NCI-H526 treated with DMSO at 0.1 percent for 48 hours (cell line): ENCODE results near the gene SLBP.
"Not testable (repeated sequence)": the region's sequence is repeated elsewhere in the genome, so short reads cannot be mapped to it uniquely, and the experiment has no call there.

Source experiments
- DNase-seq: peaks from one replicate; lab custom pipeline; 2025; lab: John Stamatoyannopoulos, UW

The SLBP gene

GRCh38 chr4:1674682-1675081 is 37.4 kb downstream of the SLBP start:
- DNase-seq, result no peak

GRCh38 chr4:1673671-1674070 is 38.4 kb downstream of the SLBP start:
- DNase-seq, result no peak

- not testable (repeated sequence) for DNase-seq
Measured at GRCh38 chr4:1671011-1671410, 41.1 kb downstream of the SLBP start.

GRCh38 chr4:1670279-1670678 is 41.8 kb downstream of the SLBP start:
- DNase-seq, result no peak

DNA sequence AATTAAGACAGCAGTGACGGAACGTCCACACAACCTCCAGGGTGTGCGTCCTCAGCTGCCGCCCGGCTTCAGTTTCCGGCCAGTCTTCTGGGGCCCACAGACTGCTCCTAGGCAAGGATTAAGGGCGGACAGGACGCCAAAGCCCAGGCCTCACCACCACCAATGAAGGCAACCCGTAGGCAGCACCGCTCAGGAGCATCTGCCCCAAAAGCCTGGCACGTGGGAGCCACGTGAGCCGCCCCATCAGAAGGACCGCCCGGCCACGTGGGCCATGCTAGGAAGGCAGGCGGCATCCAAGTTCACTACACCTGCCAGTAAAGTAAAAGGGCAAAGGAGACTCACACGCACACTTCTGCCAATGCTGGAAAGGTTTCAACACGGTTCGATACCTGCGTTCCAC is 42.3 kb downstream of the SLBP start:
- DNase-seq, result no peak

- no peak for DNase-seq
Measured at GRCh38 chr4:1669270-1669669, 42.8 kb downstream of the SLBP start.

- no peak for DNase-seq
Measured at GRCh38 chr4:1668488-1668840, 43.7 kb downstream of the SLBP start.

GRCh38 chr4:1667273-1667672 is 44.8 kb downstream of the SLBP start:
- DNase-seq, result no peak

GRCh38 chr4:1666391-1666790 is 45.7 kb downstream of the SLBP start:
- no peak for DNase-seq

DNA sequence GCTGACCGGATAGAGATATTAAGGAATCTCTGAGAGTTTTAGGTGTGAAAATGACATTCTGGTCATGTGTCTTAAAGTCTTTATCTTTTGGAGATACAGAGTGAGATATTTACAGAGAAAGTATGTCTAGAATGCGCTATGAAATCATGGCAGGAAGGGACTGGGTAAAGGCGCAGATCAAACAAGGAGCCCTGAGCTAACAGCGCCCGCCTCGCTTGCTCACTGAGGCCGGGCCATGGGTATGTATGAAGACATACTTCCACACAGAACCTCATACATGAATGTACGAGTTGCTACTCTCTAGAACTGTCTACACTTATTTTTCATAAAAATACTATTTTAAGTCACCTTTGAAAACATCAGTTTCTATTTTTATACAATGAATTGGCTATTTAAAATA is 48.0 kb downstream of the SLBP start:
- DNase-seq, result no peak

GRCh38 chr4:1663549-1663948 is 48.6 kb downstream of the SLBP start:
- no peak for DNase-seq

- DNase-seq, result no peak
Measured at GRCh38 chr4:1661695-1662094, 50.4 kb downstream of the SLBP start.

GRCh38 chr4:1660948-1661677 is 51.0 kb downstream of the SLBP start:
- DNase-seq, result no peak

DNA sequence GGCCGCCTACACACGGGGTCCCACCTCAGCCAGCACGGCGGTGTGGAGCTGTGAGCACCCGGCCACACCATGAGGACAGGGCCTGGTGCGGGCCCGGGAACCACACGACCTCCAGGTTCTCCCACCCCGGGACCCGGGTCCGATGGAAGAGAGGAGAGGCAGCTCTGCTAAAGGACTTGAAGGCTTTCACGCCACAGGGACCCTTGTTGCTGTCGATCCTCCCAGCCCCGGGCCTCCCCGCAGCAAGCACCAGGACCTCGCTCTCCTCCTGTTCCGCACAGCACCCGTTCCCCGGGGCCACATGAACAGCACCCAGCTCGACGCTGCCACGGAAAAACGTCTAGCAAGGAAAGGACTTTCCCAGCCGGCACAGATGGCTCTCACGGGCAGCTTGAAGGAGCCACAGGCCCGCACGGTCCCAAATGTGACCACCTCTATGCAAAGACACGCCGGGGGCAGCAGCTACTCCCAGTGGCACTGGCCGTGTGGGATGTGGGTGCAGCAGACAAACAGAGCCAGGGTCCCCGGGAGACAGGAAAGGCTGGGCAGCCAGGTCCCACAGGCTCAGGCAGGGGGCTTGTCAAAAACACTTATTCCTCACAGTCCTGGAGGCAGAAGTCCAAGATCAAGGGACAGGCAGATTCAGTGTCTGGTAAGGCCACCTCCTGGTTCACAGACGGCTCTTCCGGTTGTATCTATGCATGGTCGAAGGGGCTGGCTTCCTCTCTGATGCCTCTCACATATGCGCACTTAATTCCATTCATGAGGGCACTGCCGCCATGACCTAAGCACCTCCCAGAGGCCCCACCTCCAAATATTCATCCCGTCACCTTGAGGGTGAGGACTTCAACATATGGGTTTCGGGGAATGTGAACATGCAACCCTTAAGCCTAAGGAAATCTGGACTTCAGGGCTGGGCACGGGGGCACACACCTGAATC is 52.7 kb downstream of the SLBP start:
- no peak for DNase-seq

DNA sequence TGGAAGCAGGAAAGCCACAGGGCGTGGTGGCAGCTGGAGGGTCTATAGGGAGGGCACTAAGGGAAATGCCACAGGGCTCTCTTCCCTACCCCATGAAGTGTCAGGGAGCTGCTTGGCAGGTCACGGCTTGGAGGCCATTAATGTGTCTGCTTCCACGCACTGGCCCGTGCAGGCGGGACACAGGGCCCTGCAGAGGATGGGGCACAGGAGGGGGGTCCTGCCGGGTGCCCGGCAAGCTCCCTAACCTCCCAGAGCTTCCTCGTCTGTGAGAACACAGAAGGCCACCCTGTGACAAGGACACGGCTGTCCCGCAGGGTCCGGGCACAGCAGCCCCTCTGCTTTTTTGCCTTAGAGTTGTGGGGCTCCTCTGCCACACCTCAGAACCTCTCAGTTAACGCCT is 53.5 kb downstream of the SLBP start:
- no peak for DNase-seq

GRCh38 chr4:1658146-1658545 is 54.0 kb downstream of the SLBP start:
- DNase-seq, result no peak

DNA sequence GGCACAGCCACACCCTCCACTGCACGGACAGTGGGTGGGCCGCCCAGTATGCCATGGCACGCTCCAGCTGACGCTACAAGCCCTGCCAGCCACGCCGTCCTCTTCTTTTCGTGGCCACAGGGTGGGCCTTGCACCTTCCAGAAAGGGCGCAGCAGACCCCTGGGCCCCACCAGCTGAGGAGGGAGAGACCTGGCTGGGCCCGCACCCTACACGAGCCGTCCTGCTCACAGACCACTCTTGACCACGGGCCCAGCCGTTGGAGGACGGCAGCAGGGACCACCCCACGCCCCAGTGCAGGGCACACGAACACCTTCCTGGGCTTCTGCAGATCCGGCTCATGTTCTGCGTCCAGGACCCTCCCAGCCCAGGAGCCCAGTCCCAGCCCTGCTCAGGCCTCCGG is 55.1 kb downstream of the SLBP start:
- no peak for DNase-seq

DNA sequence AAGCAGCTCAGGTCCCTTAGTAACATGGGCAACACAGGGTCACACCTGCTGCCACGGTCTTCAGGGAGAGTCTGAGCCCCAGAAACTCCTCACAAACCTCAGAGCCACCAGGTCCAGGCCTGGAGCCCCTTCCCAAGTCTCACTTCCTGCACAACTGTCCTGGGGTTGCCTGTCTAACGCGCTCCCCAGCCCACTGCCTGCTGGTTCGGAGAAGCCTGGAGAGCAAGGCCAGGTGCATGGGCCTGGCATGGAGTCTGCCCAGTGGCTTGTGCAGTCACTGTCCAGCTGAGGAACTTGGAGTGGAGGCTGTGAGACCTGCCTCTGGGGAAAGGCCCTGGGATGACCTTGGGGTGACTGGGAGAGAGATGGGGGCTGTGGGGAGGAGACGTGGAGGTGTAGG is 56.0 kb downstream of the SLBP start:
- no peak for DNase-seq

DNA sequence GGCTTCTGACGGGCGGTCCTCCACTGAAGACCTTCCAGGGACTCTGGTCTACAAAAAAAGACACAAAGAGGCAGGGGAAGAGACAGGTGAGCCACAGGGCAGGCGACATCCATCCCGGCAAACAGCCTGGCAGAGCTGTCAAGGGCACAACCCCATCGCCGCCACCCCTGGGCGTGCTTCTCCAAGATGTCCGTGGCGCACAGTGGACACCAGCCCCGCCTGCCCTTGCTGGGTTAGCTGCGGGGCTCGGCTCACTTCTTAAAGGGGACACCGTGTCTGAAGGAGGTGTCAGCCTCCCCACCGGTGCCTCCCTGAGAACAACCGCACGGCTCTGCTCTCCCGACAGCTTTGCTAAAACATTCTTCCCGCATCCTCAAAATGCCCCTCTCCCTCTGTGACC is 56.4 kb downstream of the SLBP start:
- DNase-seq, result no peak

- DNase-seq, result no peak
Measured at GRCh38 chr4:1655081-1655480, 57.0 kb downstream of the SLBP start.

DNA sequence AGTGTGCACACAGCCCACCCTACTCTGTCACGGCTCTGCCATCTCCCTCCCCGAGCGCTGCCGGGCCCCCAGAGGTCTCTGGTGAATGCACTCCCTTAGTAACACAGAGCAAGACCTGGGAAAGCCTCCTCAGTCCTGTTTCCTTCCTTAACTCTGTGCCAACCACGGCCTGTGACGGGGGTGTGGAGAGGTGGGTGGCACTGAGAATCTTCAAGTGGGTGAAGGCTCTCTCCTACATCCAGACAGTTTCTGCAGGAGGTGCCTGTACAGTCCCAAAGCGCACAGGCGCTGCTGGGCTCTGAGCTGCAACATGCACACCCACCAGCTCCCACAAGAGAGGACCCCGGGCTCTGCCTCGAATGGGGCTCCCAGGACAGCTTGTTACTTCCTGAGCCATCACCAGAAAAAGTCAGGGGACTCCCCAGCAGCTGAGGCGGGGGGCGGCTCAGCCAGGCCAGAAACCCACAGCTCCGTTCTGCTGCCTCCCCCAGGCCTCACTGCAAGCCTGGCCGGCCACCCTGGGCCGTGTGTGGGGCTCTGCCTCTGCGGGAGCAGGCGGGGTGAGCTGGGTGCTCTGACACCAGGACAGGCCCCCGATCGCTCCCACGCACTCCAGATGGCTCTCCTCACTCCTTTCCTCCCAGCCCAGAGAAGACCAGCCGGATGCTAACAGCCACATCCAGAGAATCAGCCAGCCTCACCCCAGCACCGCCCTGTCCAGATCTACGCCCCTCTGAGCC is 57.7 kb downstream of the SLBP start:
- DNase-seq, result no peak

- no peak for DNase-seq
Measured at GRCh38 chr4:1653776-1654175, 58.3 kb downstream of the SLBP start.

DNA sequence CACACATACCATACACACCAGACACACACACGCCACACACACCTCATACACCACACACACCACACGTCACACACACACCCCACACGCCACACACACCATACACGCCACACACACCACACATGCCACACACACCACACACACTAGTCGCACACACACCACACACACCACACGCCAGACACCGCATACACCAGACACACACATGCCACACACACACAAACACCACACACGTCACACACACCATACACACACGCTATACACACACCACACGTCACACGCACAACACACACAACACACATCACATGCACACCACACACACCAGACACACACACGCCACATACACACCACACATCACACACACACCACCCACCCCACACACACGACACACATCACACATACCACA is 60.0 kb downstream of the SLBP start:
- no peak for DNase-seq
